Dendritic cell treated with granulocyte-macrophage colony-stimulating factor and Interleukin-4, amounts not matched to agents 40 ng/mL and 50 ng/mL, for 4 days (primary cell): ENCODE results near the gene ZDHHC20.

Experiments used
- H3K27ac Mint-ChIP-seq: one replicate; pipeline ENCODE4 v1.8.0; 2022; ENCODE audit warnings: mild to moderate bottlenecking, mixed read lengths
- H3K27me3 Mint-ChIP-seq: one replicate; pipeline ENCODE4 v1.8.0; 2022; ENCODE audit warnings: mild to moderate bottlenecking, mixed read lengths
- H3K36me3 Mint-ChIP-seq: one replicate; pipeline ENCODE4 v1.8.0; 2022; ENCODE audit warnings: low read depth, mixed read lengths
- H3K4me1 Mint-ChIP-seq: one replicate; pipeline ENCODE4 v1.8.0; 2022; ENCODE audit warnings: low read depth, mixed read lengths
- H3K4me3 Mint-ChIP-seq: one replicate; pipeline ENCODE4 v1.8.0; 2022; ENCODE audit warnings: mild to moderate bottlenecking, moderate library complexity, mixed read lengths
- H3K9me3 Mint-ChIP-seq: one replicate; pipeline ENCODE4 v1.8.0; 2022; ENCODE audit warnings: mixed read lengths
- intact Hi-C: fragments of 100-400 bp; cut with micrococcal nuclease; formaldehyde crosslinking; loops from one replicate; pipeline ENCODE4 v1.15.0; 2022

The ZDHHC20 gene

GRCh38 chr13:21458813-21459701, at the start of gene ZDHHC20:
TSS of gene ZDHHC20 (minus strand) at chr13:21459303. CDS start at chr13:21459171, 132 bp downstream.
- H3K4me3 Mint-ChIP-seq: peak within 1 kb of the TSS; percentile 98

GRCh38 chr13:21504379-21504778, 45.3 kb upstream of the ZDHHC20 start:
- Mint-ChIP-seq H3K9me3 (no peaks in the 10 kb centered on the region), H3K27me3 (no peaks in the 10 kb centered on the region), H3K36me3 (peaks cover 47% of the 10 kb centered on the region), H3K27ac (no peak overlapping the region), H3K4me3 (no peak overlapping the region), H3K4me1 (no peaks in the 10 kb centered on the region)
- intact Hi-C loops: no loop called here

More at GRCh38 chr13:21458813-21459701, at the start of gene ZDHHC20:
- H3K27ac Mint-ChIP-seq: peak within 1 kb of the TSS; percentile 97
- H3K9me3 Mint-ChIP-seq: no peaks in the 10 kb centered on the region
- H3K4me1 Mint-ChIP-seq: peaks cover 20% of the 10 kb centered on the region
- no peaks in the 10 kb centered on the region for H3K27me3 Mint-ChIP-seq
- intact Hi-C loops: loop anchor here (2.0 to 5.0 kb wide), 5 partner anchors 18 to 557 kb away; partner anchors contain the start of gene XPO4
- H3K36me3 Mint-ChIP-seq: peaks cover 12% of the 10 kb centered on the region

GRCh38 chr13:21501686-21502085, 42.6 kb upstream of the ZDHHC20 start:
- Mint-ChIP-seq H3K27me3 (no peaks in the 10 kb centered on the region), H3K9me3 (no peaks in the 10 kb centered on the region), H3K4me1 (no peaks in the 10 kb centered on the region), H3K36me3 (peaks cover 47% of the 10 kb centered on the region), H3K4me3 (no peak overlapping the region), H3K27ac (no peak overlapping the region)
- intact Hi-C loops: no loop called here

- peaks cover 2% of the 10 kb centered on the region for H3K27me3 Mint-ChIP-seq
- no peak overlapping the region for H3K4me3 Mint-ChIP-seq
- no peaks in the 10 kb centered on the region for H3K4me1 Mint-ChIP-seq
- H3K36me3 Mint-ChIP-seq: peaks cover 32% of the 10 kb centered on the region
- H3K27ac Mint-ChIP-seq: no peak overlapping the region
- H3K9me3 Mint-ChIP-seq: peaks cover 44% of the 10 kb centered on the region
- intact Hi-C loops: no loop called here
Measured at GRCh38 chr13:21486322-21486721, 27.2 kb upstream of the ZDHHC20 start.

GRCh38 chr13:21483748-21484147, 24.6 kb upstream of the ZDHHC20 start:
- peaks cover 9% of the 10 kb centered on the region for H3K27me3 Mint-ChIP-seq
- H3K4me1 Mint-ChIP-seq: peaks cover 6% of the 10 kb centered on the region
- H3K4me3 Mint-ChIP-seq: no peak overlapping the region
- peaks cover 8% of the 10 kb centered on the region for H3K36me3 Mint-ChIP-seq
- no peak overlapping the region for H3K27ac Mint-ChIP-seq
- intact Hi-C loops: no loop called here
- peaks cover 26% of the 10 kb centered on the region for H3K9me3 Mint-ChIP-seq

- H3K27ac Mint-ChIP-seq: no peak overlapping the region
- no peaks in the 10 kb centered on the region for H3K36me3 Mint-ChIP-seq
- H3K4me3 Mint-ChIP-seq: no peak overlapping the region
- peaks cover 17% of the 10 kb centered on the region for H3K4me1 Mint-ChIP-seq
- peaks cover 6% of the 10 kb centered on the region for H3K9me3 Mint-ChIP-seq
- H3K27me3 Mint-ChIP-seq: peaks cover 9% of the 10 kb centered on the region
- intact Hi-C loops: no loop called here
Measured at GRCh38 chr13:21481359-21481758, 22.3 kb upstream of the ZDHHC20 start.

- H3K4me1 Mint-ChIP-seq: peaks cover 17% of the 10 kb centered on the region
- H3K27me3 Mint-ChIP-seq: peaks cover 6% of the 10 kb centered on the region
- H3K4me3 Mint-ChIP-seq: peak overlapping the region; percentile 48
- intact Hi-C loops: loop anchor here (1.0 to 5.0 kb wide), 3 partner anchors 87 to 369 kb away; partner anchors contain the start of genes MRPL57 and SKA3
- no peaks in the 10 kb centered on the region for H3K9me3 Mint-ChIP-seq
- H3K36me3 Mint-ChIP-seq: no peaks in the 10 kb centered on the region
- H3K27ac Mint-ChIP-seq: no peak overlapping the region
Measured at GRCh38 chr13:21478881-21479808, 20.0 kb upstream of the ZDHHC20 start.

- intact Hi-C loops: loop anchor here (1.0 to 5.0 kb wide), 4 partner anchors 18 to 300 kb away; partner anchors contain the start of genes MRPL57, SKA3 and ZDHHC20
- Mint-ChIP-seq H3K9me3 (peaks cover under 1% of the 10 kb centered on the region), H3K36me3 (no peaks in the 10 kb centered on the region), H3K4me1 (peaks cover 17% of the 10 kb centered on the region), H3K27ac (peak overlapping the region; percentile 89), H3K27me3 (peaks cover 6% of the 10 kb centered on the region), H3K4me3 (peak overlapping the region; percentile 87)
Measured at GRCh38 chr13:21476893-21477472, 17.9 kb upstream of the ZDHHC20 start.

- Mint-ChIP-seq H3K4me1 (peaks cover 17% of the 10 kb centered on the region), H3K27me3 (peaks cover 2% of the 10 kb centered on the region), H3K27ac (no peak overlapping the region), H3K36me3 (no peaks in the 10 kb centered on the region), H3K4me3 (no peak overlapping the region), H3K9me3 (peaks cover 18% of the 10 kb centered on the region)
- intact Hi-C loops: loop anchor here (5.0 kb wide), 2 partner anchors 83 to 298 kb away; partner anchors contain the start of genes MRPL57 and SKA3
Measured at GRCh38 chr13:21475115-21475514, 16.0 kb upstream of the ZDHHC20 start.

GRCh38 chr13:21470785-21471184, 11.7 kb upstream of the ZDHHC20 start:
- H3K27me3 Mint-ChIP-seq: no peaks in the 10 kb centered on the region
- no peaks in the 10 kb centered on the region for H3K4me1 Mint-ChIP-seq
- intact Hi-C loops: no loop called here
- no peaks in the 10 kb centered on the region for H3K36me3 Mint-ChIP-seq
- H3K9me3 Mint-ChIP-seq: peaks cover 18% of the 10 kb centered on the region
- no peak overlapping the region for H3K4me3 Mint-ChIP-seq
- H3K27ac Mint-ChIP-seq: no peak overlapping the region

- H3K9me3 Mint-ChIP-seq: peaks cover 13% of the 10 kb centered on the region
- no peaks in the 10 kb centered on the region for H3K27me3 Mint-ChIP-seq
- intact Hi-C loops: no loop called here
- no peaks in the 10 kb centered on the region for H3K4me1 Mint-ChIP-seq
- no peaks in the 10 kb centered on the region for H3K36me3 Mint-ChIP-seq
- H3K4me3 Mint-ChIP-seq: no peak overlapping the region
- H3K27ac Mint-ChIP-seq: no peak overlapping the region
Measured at GRCh38 chr13:21466527-21466926, 7.4 kb upstream of the ZDHHC20 start.

GRCh38 chr13:21465710-21466160, 6.6 kb upstream of the ZDHHC20 start:
- Mint-ChIP-seq H3K4me3 (no peak overlapping the region), H3K36me3 (no peaks in the 10 kb centered on the region), H3K27ac (no peak overlapping the region), H3K4me1 (no peaks in the 10 kb centered on the region), H3K27me3 (no peaks in the 10 kb centered on the region), H3K9me3 (peaks cover 5% of the 10 kb centered on the region)
- intact Hi-C loops: no loop called here

GRCh38 chr13:21463424-21463823, 4.3 kb upstream of the ZDHHC20 start:
- H3K4me3 Mint-ChIP-seq: no peak overlapping the region
- no peaks in the 10 kb centered on the region for H3K27me3 Mint-ChIP-seq
- peaks cover 8% of the 10 kb centered on the region for H3K36me3 Mint-ChIP-seq
- H3K27ac Mint-ChIP-seq: no peak overlapping the region
- no peaks in the 10 kb centered on the region for H3K4me1 Mint-ChIP-seq
- intact Hi-C loops: no loop called here
- no peaks in the 10 kb centered on the region for H3K9me3 Mint-ChIP-seq
